PC-9 (cell line): ENCODE data around the gene FTO. TPM values are rescaled to one million over a fixed set of nuclear protein-coding genes. Genes with fewer than 3 reads are reported as not detected.

ENCODE experiments used
- BruUV-seq: library from RNA; stranded (reverse); fragments of 400-500 nt; replicated peaks from 2 replicates; lab custom pipeline; 2021; lab: Mats Ljungman, UMichigan
- CTCF ChIA-PET: fragments of 300-600 bp; sonication (Branson Sonifier 250); formaldehyde crosslinking; loops from one replicate; lab custom pipeline; 2022; ENCODE audit warnings: antibody characterized with exemption; lab: Charles Lee
- POLR2A ChIA-PET: fragments of 300-600 bp; sonication (Branson Sonifier 250); formaldehyde crosslinking; loops from one replicate; lab custom pipeline; 2022; ENCODE audit warnings: antibody characterized with exemption; ENCODE audit not compliant: unreplicated experiment; lab: Charles Lee
- DNase-seq, 2 experiments: peaks; one replicate each; pipeline versions ENCODE4 v3.0.0 to v3.0.0-alpha.2; 2015 to 2022; ENCODE audit warnings: mixed read lengths in 1 of 2
- H2AFZ ChIP-seq: fragments of 200-600 bp; sonication (generic); 2 replicates; pipeline ENCODE4 v1.8.1; 2017; ENCODE audit warnings: antibody characterized with exemption
- H3F3A ChIP-seq: fragments of 200-600 bp; sonication (generic); 2 replicates; pipeline ENCODE4 v1.8.1; 2017; ENCODE audit warnings: antibody characterized with exemption, mild to moderate bottlenecking, low read depth; ENCODE audit not compliant: insufficient read depth
- H3K27ac ChIP-seq: fragments of 200-600 bp; sonication (generic); 2 replicates; pipeline ENCODE4 v1.6.1; 2016; ENCODE audit warnings: mixed run types
- H3K27me3 ChIP-seq: fragments of 200-600 bp; sonication (generic); 2 replicates; pipeline ENCODE4 v1.6.1; 2016; ENCODE audit warnings: low read depth, mixed run types; ENCODE audit not compliant: insufficient read depth
- H3K36me3 ChIP-seq: fragments of 200-600 bp; sonication (generic); 2 replicates; pipeline ENCODE4 v1.6.1; 2016; ENCODE audit warnings: low read depth, mixed run types
- H3K4me1 ChIP-seq: fragments of 200-600 bp; sonication (generic); replicated peaks from 2 replicates; pipeline ENCODE4 v1.6.1; 2016; ENCODE audit warnings: mixed run types; ENCODE audit not compliant: insufficient read depth
- H3K4me2 ChIP-seq: fragments of 200-600 bp; sonication (generic); 2 replicates; pipeline ENCODE4 v1.6.1; 2017; ENCODE audit warnings: mixed run types
- H3K4me3 ChIP-seq: fragments of 200-600 bp; sonication (generic); 2 replicates; pipeline ENCODE4 v1.6.1; 2016; ENCODE audit warnings: mixed run types
- H3K79me2 ChIP-seq: fragments of 200-600 bp; sonication (generic); 2 replicates; pipeline ENCODE4 v1.6.1; 2017; ENCODE audit warnings: low read depth, mixed run types
- H3K9me2 ChIP-seq: fragments of 200-600 bp; sonication (generic); 2 replicates; pipeline ENCODE4 v1.8.1; 2017; ENCODE audit warnings: mild to moderate bottlenecking; ENCODE audit not compliant: insufficient read depth
- H3K9me3 ChIP-seq: fragments of 200-600 bp; sonication (generic); 2 replicates; pipeline ENCODE4 v1.8.1; 2016; ENCODE audit warnings: low read depth; ENCODE audit not compliant: insufficient read depth
- H4K20me1 ChIP-seq: fragments of 200-600 bp; sonication (generic); 2 replicates; pipeline ENCODE4 v1.8.1; 2017; ENCODE audit not compliant: insufficient read depth
- CTCF ChIP-seq: fragments of 200-600 bp; sonication (generic); conservative IDR thresholded peaks from 2 replicates; pipeline ENCODE4 v1.6.1; 2017; ENCODE audit warnings: mixed run types, antibody characterized with exemption, mild to moderate bottlenecking, moderate library complexity
- EZH2 ChIP-seq: fragments of 200-600 bp; sonication (generic); IDR thresholded peaks from 2 replicates; pipeline ENCODE4 v1.8.0; 2017; ENCODE audit warnings: antibody characterized with exemption, low read depth
- intact Hi-C: fragments of 100-400 bp; cut with micrococcal nuclease; formaldehyde crosslinking; loops from one replicate; pipeline ENCODE4 v1.10.0; 2022; ENCODE audit not compliant: unreplicated experiment
- total RNA-seq: library from RNA; stranded (reverse); gene quantifications from 2 replicates; pipeline ENCODE4 v1.2.3, GENCODE V29; 2021

Gene FTO
- total RNA-seq, 1 experiment from 2014 or later = 58.1 TPM

- Histone ChIP-seq H3K4me2 (no peak overlapping the region), H3F3A (no peaks in the 10 kb centered on the region), H2AFZ (no peak overlapping the region), H3K9me3 (no peaks in the 10 kb centered on the region), H3K79me2 (peaks cover 68% of the 10 kb centered on the region), H4K20me1 (no peaks in the 10 kb centered on the region; the same call in 1 of the 2 replicates), H3K27ac (no peak overlapping the region), H3K9me2 (peaks cover 4% of the 10 kb centered on the region; the same call in 1 of the 2 replicates), H3K27me3 (no peaks in the 10 kb centered on the region), H3K36me3 (no peaks in the 10 kb centered on the region), H3K4me1 (peaks cover 13% of the 10 kb centered on the region), H3K4me3 (no peak overlapping the region)
- ChIA-PET CTCF (no interaction called here), POLR2A (no interaction called here)
- no peak for DNase-seq
- BruUV-seq = no TSS peak
- intact Hi-C loops = no loop called here
- TF ChIP-seq EZH2 = no peak
- no peak for TF ChIP-seq CTCF
Observed at GRCh38 chr16:53712065-53712464, 8.1 kb downstream of the FTO start.

GRCh38 chr16:53713403-53714204 lies 9.6 kb downstream of the FTO start:
- Histone ChIP-seq H3K27ac (no peak overlapping the region), H3K79me2 (peaks cover 68% of the 10 kb centered on the region)
- CTCF ChIA-PET = no interaction called here

More at GRCh38 chr16:53713403-53714204, 9.6 kb downstream of the FTO start:
- Histone ChIP-seq H3K9me2 (peaks cover 4% of the 10 kb centered on the region; the same call in 1 of the 2 replicates), H3K27me3 (no peaks in the 10 kb centered on the region), H3K9me3 (no peaks in the 10 kb centered on the region), H4K20me1 (no peaks in the 10 kb centered on the region; the same call in 1 of the 2 replicates), H2AFZ (no peak overlapping the region), H3K4me1 (peaks cover 10% of the 10 kb centered on the region), H3K36me3 (no peaks in the 10 kb centered on the region; the same call in 1 of the 2 replicates), H3K4me3 (no peak overlapping the region), H3F3A (no peaks in the 10 kb centered on the region), H3K4me2 (no peak overlapping the region)
- intact Hi-C loops = no loop called here
- TF ChIP-seq EZH2 (no peak), CTCF (no peak)
- no peak for DNase-seq
- POLR2A ChIA-PET = no interaction called here
- no TSS peak for BruUV-seq
